HG03469 (cell line): ENCODE data around the gene UBAP2.
A peak's percentile ranks its signal among the peaks of the same experiment; 100 is the strongest.

Source experiments
- ATAC-seq: cut with Tn5 transposase; IDR thresholded peaks from one replicate; pipeline ENCODE4 v1.9.1; 2021; ENCODE audit warnings: mild to moderate bottlenecking, moderate library complexity, moderate number of reproducible peaks; ENCODE audit not compliant: unreplicated experiment

The UBAP2 gene

GRCh38 chr9:34048727-34049629, at the start of gene UBAP2:
Gene UBAP2 (minus strand): TSS chr9:34048887. CDS start chr9:34017148, 31,739 bp downstream.
- peak; percentile 58 for ATAC-seq

GRCh38 chr9:34098307-34098706, 49.6 kb upstream of the UBAP2 start:
- peak; percentile 45 for ATAC-seq

GRCh38 chr9:34097865-34098264, 49.2 kb upstream of the UBAP2 start:
- peak; percentile 48 for ATAC-seq

- ATAC-seq = no peak
Observed at GRCh38 chr9:34096751-34097150, 48.1 kb upstream of the UBAP2 start.

- no peak for ATAC-seq
Observed at GRCh38 chr9:34093578-34093977, 44.9 kb upstream of the UBAP2 start.

GRCh38 chr9:34089311-34089710, 40.6 kb upstream of the UBAP2 start:
- no peak for ATAC-seq

GRCh38 chr9:34087370-34087769, 38.7 kb upstream of the UBAP2 start:
- ATAC-seq = no peak

- ATAC-seq = no peak
Observed at GRCh38 chr9:34086864-34087263, 38.2 kb upstream of the UBAP2 start.

GRCh38 chr9:34085581-34086500, 37.2 kb upstream of the UBAP2 start:
- ATAC-seq = no peak

GRCh38 chr9:34084562-34084961, 35.9 kb upstream of the UBAP2 start:
- ATAC-seq = no peak

- ATAC-seq = no peak
Observed at GRCh38 chr9:34079181-34079580, 30.5 kb upstream of the UBAP2 start.

GRCh38 chr9:34072868-34073590, 24.3 kb upstream of the UBAP2 start:
- ATAC-seq = no peak

- ATAC-seq = no peak
Observed at GRCh38 chr9:34072410-34072809, 23.7 kb upstream of the UBAP2 start.

- no peak for ATAC-seq
Observed at GRCh38 chr9:34070606-34071324, 22.1 kb upstream of the UBAP2 start.

GRCh38 chr9:34069831-34070230, 21.1 kb upstream of the UBAP2 start:
- ATAC-seq = no peak

GRCh38 chr9:34065541-34065940, 16.9 kb upstream of the UBAP2 start:
- ATAC-seq = no peak

- no peak for ATAC-seq
Observed at GRCh38 chr9:34059954-34060353, 11.3 kb upstream of the UBAP2 start.

GRCh38 chr9:34059281-34059680, 10.6 kb upstream of the UBAP2 start:
- no peak for ATAC-seq

- ATAC-seq = no peak
Observed at GRCh38 chr9:34049630-34050384, 1.1 kb upstream of the UBAP2 start.
